NCI-H146 treated with DMSO at 0.1 percent for 48 hours (cell line): ENCODE results near the gene YAE1.
A peak's percentile ranks its signal among the peaks of the same experiment; 100 is the strongest.
"Not testable (repeated sequence)": the region's sequence is repeated elsewhere in the genome, so short reads cannot be mapped to it uniquely, and the experiment has no call there.

Experiments used
- DNase-seq: peaks from one replicate; lab custom pipeline; 2025; ENCODE audit not compliant: unreplicated experiment; lab: John Stamatoyannopoulos, UW

YAE1 gene

GRCh38 chr7:39566023-39566921, at the start of gene YAE1:
Gene YAE1 (plus strand): TSS chr7:39566404. CDS start chr7:39566419, 15 bp downstream.
- peak; percentile 57 for DNase-seq

- no peak for DNase-seq
Measured at GRCh38 chr7:39516498-39516897, 49.7 kb upstream of the YAE1 start.

- DNase-seq = no peak
Measured at GRCh38 chr7:39517240-39517639, 49.0 kb upstream of the YAE1 start.

GRCh38 chr7:39525926-39526325, 40.3 kb upstream of the YAE1 start:
- no peak for DNase-seq

- no peak for DNase-seq
Measured at GRCh38 chr7:39526666-39527065, 39.5 kb upstream of the YAE1 start.

GRCh38 chr7:39527296-39527695, 38.9 kb upstream of the YAE1 start:
- DNase-seq = no peak

- DNase-seq = no peak
Measured at GRCh38 chr7:39527951-39528350, 38.3 kb upstream of the YAE1 start.

GRCh38 chr7:39528849-39529248, 37.4 kb upstream of the YAE1 start:
- DNase-seq = no peak

- DNase-seq = no peak
Measured at GRCh38 chr7:39529582-39529981, 36.6 kb upstream of the YAE1 start.

- no peak for DNase-seq
Measured at GRCh38 chr7:39530971-39531370, 35.2 kb upstream of the YAE1 start.

GRCh38 chr7:39531818-39532217, 34.4 kb upstream of the YAE1 start:
- no peak for DNase-seq

- no peak for DNase-seq
Measured at GRCh38 chr7:39532832-39533231, 33.4 kb upstream of the YAE1 start.

- no peak for DNase-seq
Measured at GRCh38 chr7:39534599-39534998, 31.6 kb upstream of the YAE1 start.

GRCh38 chr7:39535064-39535463, 31.1 kb upstream of the YAE1 start:
- no peak for DNase-seq

GRCh38 chr7:39535720-39536119, 30.5 kb upstream of the YAE1 start:
- DNase-seq = no peak

- no peak for DNase-seq
Measured at GRCh38 chr7:39536951-39537350, 29.3 kb upstream of the YAE1 start.

GRCh38 chr7:39539816-39540215, 26.4 kb upstream of the YAE1 start:
- DNase-seq = no peak

- DNase-seq = peak; percentile 66
Measured at GRCh38 chr7:39540320-39540719, 25.9 kb upstream of the YAE1 start.

GRCh38 chr7:39541511-39541910, 24.7 kb upstream of the YAE1 start:
- no peak for DNase-seq

GRCh38 chr7:39544774-39545173, 21.4 kb upstream of the YAE1 start:
- DNase-seq = not testable (repeated sequence)

- no peak for DNase-seq
Measured at GRCh38 chr7:39547336-39547735, 18.9 kb upstream of the YAE1 start.

- no peak for DNase-seq
Measured at GRCh38 chr7:39550411-39550810, 15.8 kb upstream of the YAE1 start.

GRCh38 chr7:39553436-39553835, 12.8 kb upstream of the YAE1 start:
- no peak for DNase-seq
